Neural progenitor cell (in vitro differentiated cells): Measurements from ENCODE around the gene AHI1.

Source experiments
- EZH2 ChIP-seq: fragments of 200-600 bp; sonication (generic); IDR thresholded peaks from 2 replicates; pipeline ENCODE4 v1.6.1; 2017; ENCODE audit warnings: antibody characterized with exemption, mild to moderate bottlenecking, moderate library complexity
- TF ChIP-seq, protein P1 (sequence below): fragments of 200-600 bp; sonication (generic); IDR thresholded peaks from 2 replicates; pipeline ENCODE4 v1.5.1; 2017; ENCODE audit warnings: antibody characterized with exemption, mild to moderate bottlenecking

DNA sequence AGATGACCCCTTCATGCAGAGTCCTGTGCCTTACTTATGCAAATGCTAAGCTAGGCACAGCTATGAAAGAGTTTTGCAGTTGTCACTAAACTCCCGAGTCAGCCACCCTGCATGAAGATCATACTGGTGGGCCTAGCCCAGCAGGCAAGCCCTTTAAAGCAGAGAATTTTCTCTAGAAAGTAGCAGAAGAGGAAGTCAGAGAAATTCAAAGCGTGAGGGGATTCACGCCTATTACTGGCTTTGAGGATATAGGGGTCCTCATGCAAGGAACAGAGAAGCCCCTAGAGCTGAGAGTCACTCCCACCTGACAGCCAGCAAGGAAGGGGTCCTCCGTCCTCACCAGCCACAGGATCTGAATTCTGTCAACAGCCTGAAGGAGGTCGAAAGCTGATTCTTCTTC lies 261.8 kb downstream of the AHI1 start:
- no peak for TF ChIP-seq EZH2
- TF ChIP-seq, protein P1, sequence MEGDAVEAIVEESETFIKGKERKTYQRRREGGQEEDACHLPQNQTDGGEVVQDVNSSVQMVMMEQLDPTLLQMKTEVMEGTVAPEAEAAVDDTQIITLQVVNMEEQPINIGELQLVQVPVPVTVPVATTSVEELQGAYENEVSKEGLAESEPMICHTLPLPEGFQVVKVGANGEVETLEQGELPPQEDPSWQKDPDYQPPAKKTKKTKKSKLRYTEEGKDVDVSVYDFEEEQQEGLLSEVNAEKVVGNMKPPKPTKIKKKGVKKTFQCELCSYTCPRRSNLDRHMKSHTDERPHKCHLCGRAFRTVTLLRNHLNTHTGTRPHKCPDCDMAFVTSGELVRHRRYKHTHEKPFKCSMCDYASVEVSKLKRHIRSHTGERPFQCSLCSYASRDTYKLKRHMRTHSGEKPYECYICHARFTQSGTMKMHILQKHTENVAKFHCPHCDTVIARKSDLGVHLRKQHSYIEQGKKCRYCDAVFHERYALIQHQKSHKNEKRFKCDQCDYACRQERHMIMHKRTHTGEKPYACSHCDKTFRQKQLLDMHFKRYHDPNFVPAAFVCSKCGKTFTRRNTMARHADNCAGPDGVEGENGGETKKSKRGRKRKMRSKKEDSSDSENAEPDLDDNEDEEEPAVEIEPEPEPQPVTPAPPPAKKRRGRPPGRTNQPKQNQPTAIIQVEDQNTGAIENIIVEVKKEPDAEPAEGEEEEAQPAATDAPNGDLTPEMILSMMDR, result no peak
